ENCODE measurements around the gene KCNK7.
"Not testable (repeated sequence)": the region's sequence is repeated elsewhere in the genome, so short reads cannot be mapped to it uniquely, and the experiment has no call there.

KCNK7 gene, protein sequence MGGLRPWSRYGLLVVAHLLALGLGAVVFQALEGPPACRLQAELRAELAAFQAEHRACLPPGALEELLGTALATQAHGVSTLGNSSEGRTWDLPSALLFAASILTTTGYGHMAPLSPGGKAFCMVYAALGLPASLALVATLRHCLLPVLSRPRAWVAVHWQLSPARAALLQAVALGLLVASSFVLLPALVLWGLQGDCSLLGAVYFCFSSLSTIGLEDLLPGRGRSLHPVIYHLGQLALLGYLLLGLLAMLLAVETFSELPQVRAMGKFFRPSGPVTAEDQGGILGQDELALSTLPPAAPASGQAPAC

DNA sequence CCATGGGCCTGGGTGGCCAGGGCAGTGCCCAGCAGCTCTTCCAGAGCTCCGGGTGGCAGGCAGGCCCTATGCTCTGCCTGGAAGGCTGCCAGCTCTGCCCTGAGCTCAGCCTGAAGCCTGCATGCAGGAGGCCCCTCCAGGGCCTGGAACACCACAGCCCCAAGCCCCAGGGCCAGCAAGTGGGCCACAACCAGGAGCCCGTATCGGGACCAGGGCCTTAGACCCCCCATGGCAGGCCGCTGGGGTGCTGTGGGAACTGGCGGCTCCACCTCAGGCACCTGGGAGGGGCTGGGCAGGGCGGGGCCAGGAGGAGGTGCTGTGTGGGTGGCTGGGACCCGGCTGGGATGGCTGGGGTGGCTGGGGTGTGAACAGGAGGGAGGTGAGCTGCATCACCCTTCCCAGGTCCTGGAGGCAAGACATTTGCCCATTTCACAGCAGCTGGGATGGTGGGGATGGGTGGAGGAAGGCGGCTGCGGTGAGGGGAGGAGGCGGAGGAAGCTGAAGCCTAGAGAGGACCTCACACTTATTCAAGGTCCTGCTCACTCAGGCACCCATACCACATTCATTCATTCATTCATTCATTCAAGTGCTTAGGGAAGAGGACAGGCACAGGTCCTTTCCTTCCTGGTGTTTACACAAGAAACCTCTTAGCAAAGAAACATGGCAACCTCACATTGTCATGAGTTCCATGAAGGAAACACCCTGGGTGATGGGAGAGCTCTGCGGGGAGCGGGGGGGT is at the start of gene KCNK7:
Gene KCNK7 (minus strand): TSS at position 258 of the 739 bp plus-strand sequence. CDS start 28 bp downstream, at position 230.
- Histone ChIP-seq H2AFZ (ENCODE audit: low read length, unreplicated experiment) (no peak within 1 kb of the TSS), H3K36me3 (ENCODE audit: insufficient read depth, low read length) (no peaks in the 10 kb centered on the region), H3K79me2 (ENCODE audit: control insufficient read depth, insufficient read depth, low read length, unreplicated experiment) (no peaks in the 10 kb centered on the region)

DNA sequence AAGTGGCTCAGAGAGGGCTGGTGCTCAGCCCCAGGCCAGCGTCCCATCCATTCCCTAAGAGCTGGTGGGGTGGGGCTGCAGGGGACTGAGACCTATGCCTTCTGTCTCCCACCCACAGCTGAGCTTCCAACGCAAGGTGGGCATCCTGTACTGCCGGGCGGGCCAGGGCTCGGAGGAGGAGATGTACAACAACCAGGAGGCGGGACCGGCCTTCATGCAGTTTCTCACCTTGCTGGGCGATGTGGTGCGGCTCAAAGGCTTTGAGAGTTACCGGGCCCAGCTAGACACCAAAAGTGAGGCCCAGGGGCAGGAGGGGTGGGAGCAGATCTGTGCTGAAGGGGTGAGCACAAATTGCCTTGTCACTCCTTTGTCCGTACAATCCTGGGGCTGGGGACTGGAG is 49.2 kb upstream of the KCNK7 start:
- Histone ChIP-seq H3K27ac (ENCODE audit: low read depth, low read length) (no peak overlapping the region), H2AFZ (ENCODE audit: low read length, unreplicated experiment) (no peak overlapping the region), H3K4me1 (ENCODE audit: control insufficient read depth, insufficient read depth, low read length, unreplicated experiment) (peaks cover 19% of the 10 kb centered on the region), H3K36me3 (ENCODE audit: insufficient read depth, low read length) (peaks cover 16% of the 10 kb centered on the region; the same call in 1 of the 2 replicates), H3K27me3 (ENCODE audit: insufficient read depth, low read length) (no peaks in the 10 kb centered on the region), H3K4me3 (ENCODE audit: low read depth, low read length) (no peak overlapping the region), H3K79me2 (ENCODE audit: control insufficient read depth, insufficient read depth, low read length, unreplicated experiment) (peaks cover 3% of the 10 kb centered on the region)

More for the DNA sequence above, at the start of gene KCNK7:
- no peaks in the 10 kb centered on the region for H3K27me3 ChIP-seq (ENCODE audit: insufficient read depth, low read length)
- no peak within 1 kb of the TSS for H3K27ac ChIP-seq (ENCODE audit: low read depth, low read length)
- no peak within 1 kb of the TSS for H3K4me3 ChIP-seq (ENCODE audit: low read depth, low read length)
- H3K4me1 ChIP-seq (ENCODE audit: control insufficient read depth, insufficient read depth, low read length, unreplicated experiment) = peaks cover 11% of the 10 kb centered on the region

DNA sequence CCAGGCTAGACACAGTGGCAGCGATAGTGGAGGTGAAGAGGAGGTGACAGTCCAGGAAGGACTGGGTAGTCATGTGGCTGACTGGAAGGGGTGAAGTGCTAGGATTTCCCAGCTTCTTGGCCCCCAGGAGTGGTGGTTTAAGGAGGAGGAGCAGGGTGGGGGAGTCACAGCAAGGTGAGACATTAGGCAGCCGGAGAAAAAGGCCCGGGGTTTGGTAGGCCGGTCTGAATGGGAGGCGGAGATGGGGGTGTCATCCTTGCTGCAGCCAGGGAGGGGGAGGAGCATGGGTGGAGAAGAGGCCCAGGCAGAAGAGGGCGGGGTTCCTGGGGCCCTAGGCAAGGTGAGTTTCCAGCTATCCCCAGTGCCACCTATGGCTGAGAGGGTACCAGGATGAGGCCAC is 48.4 kb upstream of the KCNK7 start:
- Histone ChIP-seq H3K36me3 (ENCODE audit: insufficient read depth, low read length) (peaks cover 16% of the 10 kb centered on the region; the same call in 1 of the 2 replicates), H2AFZ (ENCODE audit: low read length, unreplicated experiment) (no peak overlapping the region), H3K4me1 (ENCODE audit: control insufficient read depth, insufficient read depth, low read length, unreplicated experiment) (peaks cover 23% of the 10 kb centered on the region), H3K79me2 (ENCODE audit: control insufficient read depth, insufficient read depth, low read length, unreplicated experiment) (peaks cover 6% of the 10 kb centered on the region), H3K27ac (ENCODE audit: low read depth, low read length) (no peak overlapping the region), H3K27me3 (ENCODE audit: insufficient read depth, low read length) (no peaks in the 10 kb centered on the region), H3K4me3 (ENCODE audit: low read depth, low read length) (no peak overlapping the region)

DNA sequence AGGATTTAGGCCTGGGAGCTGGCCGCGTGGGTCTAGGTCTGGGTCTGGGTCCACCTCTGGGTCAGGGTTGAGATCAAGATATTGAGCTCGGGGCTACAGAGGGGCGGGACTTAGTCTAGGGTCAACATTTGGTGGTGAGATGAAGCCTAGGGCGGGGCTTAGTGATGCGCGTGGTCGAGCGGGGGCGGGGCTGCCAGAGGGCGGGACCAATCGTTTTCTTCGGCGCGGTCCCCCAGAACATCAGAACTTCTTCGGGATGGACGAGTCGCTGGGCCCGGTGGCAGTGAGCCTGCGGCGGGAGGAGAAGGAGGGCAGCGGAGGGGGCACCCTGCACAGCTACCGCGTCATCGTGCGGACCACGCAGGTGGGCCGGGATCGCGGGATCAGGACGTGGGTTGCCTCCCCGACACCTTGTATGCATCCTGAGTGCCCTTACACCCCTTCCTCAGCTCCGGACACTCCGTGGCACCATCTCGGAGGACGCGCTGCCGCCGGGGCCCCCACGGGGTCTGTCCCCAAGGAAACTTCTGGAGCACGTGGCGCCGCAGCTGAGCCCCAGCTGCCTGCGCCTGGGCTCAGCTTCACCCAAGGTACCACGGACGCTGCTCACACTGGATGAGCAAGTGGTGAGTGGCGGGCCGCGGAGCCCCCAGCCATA is 46.5 kb upstream of the KCNK7 start:
- Histone ChIP-seq H3K36me3 (ENCODE audit: insufficient read depth, low read length) (peaks cover 16% of the 10 kb centered on the region; the same call in 1 of the 2 replicates), H3K27ac (ENCODE audit: low read depth, low read length) (no peak overlapping the region), H3K79me2 (ENCODE audit: control insufficient read depth, insufficient read depth, low read length, unreplicated experiment) (peaks cover 10% of the 10 kb centered on the region), H3K4me3 (ENCODE audit: low read depth, low read length) (no peak overlapping the region), H3K27me3 (ENCODE audit: insufficient read depth, low read length) (no peaks in the 10 kb centered on the region), H2AFZ (ENCODE audit: low read length, unreplicated experiment) (no peak overlapping the region), H3K4me1 (ENCODE audit: control insufficient read depth, insufficient read depth, low read length, unreplicated experiment) (peaks cover 32% of the 10 kb centered on the region)

DNA sequence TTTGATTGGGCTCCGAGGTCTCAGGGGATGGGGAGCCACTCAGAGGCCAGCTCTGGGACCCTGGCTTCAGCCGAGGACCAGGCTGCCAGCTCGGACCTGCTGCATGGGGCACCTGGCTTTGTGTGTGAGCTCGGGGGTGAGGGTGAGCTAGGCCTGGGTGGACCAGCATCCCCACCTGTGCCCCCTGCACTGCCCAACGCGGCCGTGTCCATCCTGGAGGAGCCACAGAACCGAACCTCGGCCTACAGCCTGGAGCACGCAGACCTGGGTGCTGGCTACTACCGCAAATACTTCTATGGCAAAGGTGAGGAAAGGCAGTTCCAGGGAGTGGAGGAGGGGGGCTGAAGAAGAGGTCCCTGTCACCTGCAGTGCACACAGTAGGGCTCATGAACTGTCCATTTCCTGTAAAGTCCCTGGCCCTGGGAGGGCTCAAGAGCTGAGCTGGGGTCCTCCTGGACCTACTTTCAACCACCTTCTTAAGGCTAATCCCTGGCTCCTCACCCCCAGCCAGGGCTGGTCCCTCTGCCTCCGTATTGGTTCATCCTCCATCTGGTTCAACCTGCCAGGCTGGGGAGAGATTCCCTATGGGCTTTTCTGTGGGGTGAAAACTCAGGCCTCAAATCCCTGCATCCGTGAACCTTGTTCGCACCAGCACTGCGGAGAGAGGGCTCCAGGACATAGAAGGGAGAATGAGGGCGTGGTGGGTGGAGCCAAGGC is 45.9 kb upstream of the KCNK7 start:
- Histone ChIP-seq H3K36me3 (ENCODE audit: insufficient read depth, low read length) (peaks cover 16% of the 10 kb centered on the region; the same call in 1 of the 2 replicates), H3K4me1 (ENCODE audit: control insufficient read depth, insufficient read depth, low read length, unreplicated experiment) (peaks cover 37% of the 10 kb centered on the region), H3K27ac (ENCODE audit: low read depth, low read length) (no peak overlapping the region), H3K4me3 (ENCODE audit: low read depth, low read length) (no peak overlapping the region), H3K79me2 (ENCODE audit: control insufficient read depth, insufficient read depth, low read length, unreplicated experiment) (peaks cover 10% of the 10 kb centered on the region), H2AFZ (ENCODE audit: low read length, unreplicated experiment) (no peak overlapping the region), H3K27me3 (ENCODE audit: insufficient read depth, low read length) (no peaks in the 10 kb centered on the region)

DNA sequence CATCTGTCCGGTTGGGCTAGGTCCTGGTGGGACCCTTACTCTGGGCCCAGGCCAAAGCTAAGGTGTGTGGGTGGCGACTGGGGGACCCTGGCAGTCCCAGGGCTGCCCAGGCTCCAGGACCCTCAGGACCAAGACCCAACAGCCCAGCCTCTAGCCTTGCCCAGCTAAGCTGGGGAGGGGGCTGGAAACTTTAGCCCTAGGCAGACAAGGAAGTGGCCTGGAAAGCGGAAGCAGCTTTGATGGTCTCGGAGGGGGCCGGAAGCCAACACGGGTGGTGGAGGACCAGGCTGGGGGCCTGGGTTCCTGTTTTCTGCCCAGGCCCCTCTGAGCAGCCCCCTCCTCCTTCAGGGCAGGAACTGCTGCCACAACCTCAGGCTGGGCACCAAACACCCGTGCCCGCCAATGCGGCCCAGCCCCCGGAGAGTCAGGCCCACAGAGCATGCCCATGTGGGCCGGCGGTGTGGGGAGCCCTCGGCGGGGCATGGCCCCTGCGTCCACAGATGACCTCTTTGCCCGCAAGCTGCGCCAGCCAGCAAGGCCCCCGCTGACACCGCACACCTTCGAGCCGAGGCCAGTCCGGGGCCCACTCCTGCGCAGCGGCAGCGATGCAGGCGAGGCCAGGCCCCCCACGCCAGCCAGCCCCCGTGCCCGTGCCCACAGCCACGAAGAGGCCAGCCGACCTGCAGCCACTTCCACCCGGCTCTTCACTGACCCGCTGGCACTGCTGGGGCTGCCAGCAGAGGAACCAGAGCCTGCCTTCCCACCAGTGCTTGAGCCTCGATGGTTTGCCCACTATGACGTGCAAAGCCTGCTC is 45.1 kb upstream of the KCNK7 start:
- H3K4me3 ChIP-seq (ENCODE audit: low read depth, low read length) = no peak overlapping the region
- H3K79me2 ChIP-seq (ENCODE audit: control insufficient read depth, insufficient read depth, low read length, unreplicated experiment) = peaks cover 10% of the 10 kb centered on the region
- peaks cover 11% of the 10 kb centered on the region; the same call in 1 of the 2 replicates for H3K36me3 ChIP-seq (ENCODE audit: insufficient read depth, low read length)
- H3K4me1 ChIP-seq (ENCODE audit: control insufficient read depth, insufficient read depth, low read length, unreplicated experiment) = peaks cover 37% of the 10 kb centered on the region
- no peaks in the 10 kb centered on the region for H3K27me3 ChIP-seq (ENCODE audit: insufficient read depth, low read length)
- no peak overlapping the region for H3K27ac ChIP-seq (ENCODE audit: low read depth, low read length)
- H2AFZ ChIP-seq (ENCODE audit: low read length, unreplicated experiment) = no peak overlapping the region

DNA sequence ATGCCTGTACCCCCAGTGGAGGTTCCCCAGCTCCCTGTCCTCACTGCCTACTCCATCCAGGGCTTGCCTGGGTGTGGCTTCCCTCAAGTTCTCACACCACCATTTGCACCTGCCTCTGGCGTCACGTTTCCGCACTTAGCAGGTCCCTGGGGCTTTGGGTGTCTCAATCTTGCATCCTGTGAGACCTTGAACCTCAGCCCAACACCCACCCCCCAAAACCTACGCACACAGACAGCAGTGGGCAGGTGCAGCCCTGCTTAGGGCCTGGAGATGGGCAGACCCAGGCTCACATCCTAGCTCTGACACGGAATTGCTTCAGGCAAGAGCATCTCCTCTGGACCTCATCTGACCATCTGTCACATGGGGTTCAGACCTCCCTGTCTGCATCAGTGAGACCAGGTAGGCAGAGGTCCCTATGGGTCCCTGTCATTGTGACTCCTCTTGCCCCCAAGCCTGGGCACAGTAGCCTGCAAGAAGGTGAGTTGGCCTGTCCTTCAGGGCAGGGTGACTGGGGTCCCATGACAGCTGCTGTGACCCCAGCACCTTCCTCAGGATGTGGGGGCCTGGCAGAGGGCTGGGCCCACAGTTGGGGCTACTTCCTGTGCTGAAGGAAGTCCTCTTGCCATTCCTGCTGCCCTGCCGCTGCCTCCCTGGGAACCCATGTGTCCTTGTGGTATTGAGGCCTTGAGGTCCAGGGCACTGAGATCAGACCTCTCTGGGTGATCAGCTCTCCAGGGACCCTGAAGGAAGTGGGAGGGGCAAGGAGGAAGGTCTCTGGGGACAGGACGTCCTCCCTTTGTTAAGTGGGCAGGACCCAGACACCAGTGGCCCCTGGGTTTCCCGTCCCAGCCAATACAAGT is 44.3 kb upstream of the KCNK7 start:
- Histone ChIP-seq H3K4me1 (ENCODE audit: control insufficient read depth, insufficient read depth, low read length, unreplicated experiment) (peaks cover 34% of the 10 kb centered on the region), H3K27ac (ENCODE audit: low read depth, low read length) (no peak overlapping the region), H2AFZ (ENCODE audit: low read length, unreplicated experiment) (no peak overlapping the region), H3K27me3 (ENCODE audit: insufficient read depth, low read length) (no peaks in the 10 kb centered on the region), H3K36me3 (ENCODE audit: insufficient read depth, low read length) (peaks cover 13% of the 10 kb centered on the region; the same call in 1 of the 2 replicates), H3K4me3 (ENCODE audit: low read depth, low read length) (no peak overlapping the region), H3K79me2 (ENCODE audit: control insufficient read depth, insufficient read depth, low read length, unreplicated experiment) (peaks cover 10% of the 10 kb centered on the region)

DNA sequence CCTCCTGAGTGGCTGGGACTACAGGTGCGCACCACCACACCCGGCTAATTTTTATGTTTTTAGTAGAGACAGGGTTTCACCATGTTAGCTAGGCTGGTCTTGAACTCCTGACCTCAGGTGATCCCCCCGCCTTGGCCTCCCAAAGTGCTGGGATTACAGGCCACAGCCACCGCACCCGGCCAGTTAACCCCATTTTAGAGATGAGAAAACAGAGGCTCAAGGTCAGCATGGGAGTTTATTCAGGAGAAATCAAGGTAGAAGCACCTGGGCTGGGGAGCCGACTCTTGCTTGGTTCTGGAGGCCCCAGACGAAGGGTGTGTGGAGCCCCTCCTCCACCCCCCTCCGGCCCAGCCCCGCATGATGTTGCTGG is 43.6 kb upstream of the KCNK7 start:
- Histone ChIP-seq H3K4me1 (ENCODE audit: control insufficient read depth, insufficient read depth, low read length, unreplicated experiment) (peaks cover 34% of the 10 kb centered on the region), H3K36me3 (ENCODE audit: insufficient read depth, low read length) (peaks cover 18% of the 10 kb centered on the region; the same call in 1 of the 2 replicates), H3K79me2 (ENCODE audit: control insufficient read depth, insufficient read depth, low read length, unreplicated experiment) (peaks cover 10% of the 10 kb centered on the region), H3K4me3 (ENCODE audit: low read depth, low read length) (peak overlapping the region; percentile 84; the same call in 1 of the 2 replicates)
- H2AFZ ChIP-seq (ENCODE audit: low read length, unreplicated experiment); H3K27me3 ChIP-seq (ENCODE audit: insufficient read depth, low read length); H3K27ac ChIP-seq (ENCODE audit: low read depth, low read length): not testable (repeated sequence)

DNA sequence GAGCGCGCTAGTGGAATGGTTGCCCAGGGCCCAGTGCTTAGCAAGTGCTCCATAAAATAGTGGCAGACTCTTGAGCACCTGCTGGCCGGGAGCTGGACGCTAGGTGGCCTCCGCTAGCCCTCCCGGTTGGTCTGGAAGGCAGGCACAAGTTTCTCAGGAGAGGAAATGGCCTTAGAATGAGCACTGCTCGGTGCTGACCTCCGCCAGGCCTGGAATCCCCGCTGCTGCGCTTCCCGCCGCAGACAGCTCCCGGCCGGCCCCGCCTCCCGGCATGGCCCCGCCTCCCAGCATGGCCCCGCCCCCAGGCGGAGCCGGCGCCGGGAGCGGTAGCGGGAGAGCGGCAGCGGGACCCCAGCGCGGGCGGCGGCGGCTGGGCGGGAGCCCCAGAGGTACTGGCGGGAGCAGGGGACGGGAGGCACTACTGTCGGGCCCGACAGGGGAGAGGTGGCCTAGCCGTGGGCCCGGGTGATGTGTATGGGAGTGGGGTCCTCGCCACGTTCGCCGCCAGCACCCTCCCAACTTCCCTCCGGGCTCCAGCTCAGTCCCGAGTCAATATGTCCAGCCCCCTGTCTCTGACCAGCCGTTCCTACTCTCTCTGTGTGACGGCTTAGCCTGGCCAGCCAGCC is 42.3 kb upstream of the KCNK7 start, which contains the start of gene SIPA1:
Gene SIPA1 (plus strand): TSS at position 308 of the 626 bp plus-strand sequence. CDS start 2,821 bp downstream, outside the sequence.
- H2AFZ ChIP-seq (ENCODE audit: low read length, unreplicated experiment) = no peak within 1 kb of the TSS
- peak within 1 kb of the TSS; percentile 45; the same call in 1 of the 2 replicates for H3K27ac ChIP-seq (ENCODE audit: low read depth, low read length)

More for the DNA sequence above, 42.3 kb upstream of the KCNK7 start, which contains the start of gene SIPA1:
- Histone ChIP-seq H3K27me3 (ENCODE audit: insufficient read depth, low read length) (no peaks in the 10 kb centered on the region), H3K4me3 (ENCODE audit: low read depth, low read length) (peak within 1 kb of the TSS; percentile 84), H3K79me2 (ENCODE audit: control insufficient read depth, insufficient read depth, low read length, unreplicated experiment) (peaks cover 10% of the 10 kb centered on the region), H3K4me1 (ENCODE audit: control insufficient read depth, insufficient read depth, low read length, unreplicated experiment) (peaks cover 27% of the 10 kb centered on the region), H3K36me3 (ENCODE audit: insufficient read depth, low read length) (peaks cover 18% of the 10 kb centered on the region; the same call in 1 of the 2 replicates)
